Karpas-422 (cell line): ENCODE results near the gene UQCR11. TPM values are rescaled to one million over a fixed set of nuclear protein-coding genes. Genes with fewer than 3 reads are reported as not detected.

ENCODE experiments used
- DNase-seq: peaks from one replicate; pipeline ENCODE4 v3.0.0-alpha.2; 2015
- H2AFZ ChIP-seq: fragments of 200-600 bp; sonication (generic); 2 replicates; pipeline ENCODE4 v1.6.1; 2014; ENCODE audit warnings: antibody characterized with exemption, low read length, mixed read lengths
- H3K27ac ChIP-seq: fragments of 200-600 bp; sonication (generic); 2 replicates; pipeline ENCODE4 v1.5.1; 2014; ENCODE audit warnings: mild to moderate bottlenecking, low read length, moderate library complexity
- H3K27me3 ChIP-seq: fragments of 200-600 bp; sonication (generic); 2 replicates; pipeline ENCODE4 v1.6.1; 2014; ENCODE audit warnings: low read length, mixed read lengths
- H3K36me3 ChIP-seq: fragments of 200-600 bp; sonication (generic); 2 replicates; pipeline ENCODE4 v1.6.1; 2014; ENCODE audit warnings: low read length, mixed read lengths; ENCODE audit not compliant: insufficient read depth
- H3K4me1 ChIP-seq: fragments of 200-600 bp; sonication (generic); 2 replicates; pipeline ENCODE4 v1.6.1; 2014; ENCODE audit warnings: mild to moderate bottlenecking, low read length, mixed read lengths
- H3K4me2 ChIP-seq: fragments of 200-600 bp; sonication (generic); 2 replicates; pipeline ENCODE4 v1.6.1; 2014; ENCODE audit warnings: low read length, low read depth, mild to moderate bottlenecking; ENCODE audit not compliant: poor library complexity, severe bottlenecking
- H3K4me3 ChIP-seq: fragments of 200-600 bp; sonication (generic); 2 replicates; pipeline ENCODE4 v1.5.1; 2014; ENCODE audit warnings: mild to moderate bottlenecking, antibody characterized with exemption, low read length, mixed read lengths
- H3K79me2 ChIP-seq: fragments of 200-600 bp; sonication (generic); 2 replicates; pipeline ENCODE4 v1.6.1; 2014; ENCODE audit warnings: mild to moderate bottlenecking, low read length, mixed read lengths
- H3K9ac ChIP-seq: fragments of 200-600 bp; sonication (generic); 2 replicates; pipeline ENCODE4 v1.6.0; 2014; ENCODE audit warnings: low read length
- H3K9me2 ChIP-seq: fragments of 200-600 bp; sonication (generic), shearing (Covaris generic); replicated peaks from 2 replicates; pipeline ENCODE4 v1.6.0; 2014; ENCODE audit warnings: mild to moderate bottlenecking, low read length, moderate library complexity; ENCODE audit not compliant: insufficient read depth
- H3K9me3 ChIP-seq: fragments of 300-700, 200-600 bp; sonication (generic); 2 replicates; pipeline ENCODE4 v1.6.1; 2014; ENCODE audit warnings: low read length, mixed read lengths
- H4K20me1 ChIP-seq: fragments of 200-600 bp; sonication (generic); 2 replicates; pipeline ENCODE4 v1.6.1; 2014; ENCODE audit warnings: mild to moderate bottlenecking, antibody characterized with exemption, low read length, low read depth; ENCODE audit not compliant: insufficient read depth
- total RNA-seq: library from RNA; depleted of rRNA; stranded (reverse); fragments of >200 nt; shearing (Covaris generic); gene quantifications from 2 replicates; pipeline ENCODE4 v1.2.3, GENCODE V29; 2014; ENCODE audit warnings: low replicate concordance

UQCR11 gene
- total RNA-seq, 1 experiment from 2014 or later, result 106 TPM

DNA sequence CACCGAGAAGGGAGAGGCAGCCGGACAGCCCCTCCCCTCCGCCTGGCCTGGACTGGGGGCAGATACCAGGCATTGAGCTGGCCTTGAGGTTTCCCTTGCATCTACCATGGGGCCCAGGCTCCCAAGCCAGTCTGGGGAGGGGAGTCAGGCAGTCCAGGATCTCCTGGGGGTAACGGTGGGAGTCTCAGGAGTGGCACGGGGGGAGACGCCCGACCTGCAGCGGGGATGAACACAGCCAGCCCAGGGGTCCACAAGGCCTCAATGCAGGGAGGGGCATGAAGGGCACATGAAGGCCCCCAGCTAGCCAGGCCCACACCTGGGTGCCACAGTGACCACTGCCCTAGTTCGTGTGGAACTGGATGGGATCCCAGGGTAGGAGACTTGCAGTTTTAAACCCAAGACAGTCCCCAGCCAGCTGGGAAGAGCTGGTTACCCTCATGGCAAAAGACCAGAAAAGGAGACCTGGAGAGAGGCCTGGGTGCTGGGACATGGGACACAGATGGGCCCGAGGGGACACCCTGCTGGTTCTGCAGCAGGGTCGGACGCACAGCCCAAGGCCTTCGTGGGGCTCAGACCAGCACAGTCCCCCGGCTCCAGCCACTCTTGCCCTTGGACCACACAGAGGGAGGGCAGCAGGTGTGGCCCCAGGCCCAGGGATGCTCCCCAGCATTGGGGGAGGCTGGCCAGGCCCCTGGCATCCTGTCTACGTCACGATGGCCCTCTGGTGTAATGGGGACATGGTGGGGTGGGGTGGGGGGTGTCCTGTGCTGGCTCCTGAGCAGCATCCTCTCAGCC lies 4.6 kb upstream of the UQCR11 start:
- DNase-seq, result no peak
- H3K79me2 ChIP-seq, result peaks cover 4% of the 10 kb centered on the region
- peaks cover 14% of the 10 kb centered on the region for H3K4me1 ChIP-seq
- H3K4me3 ChIP-seq, result no peak overlapping the region
- H3K9me2 ChIP-seq, result no peaks in the 10 kb centered on the region
- H3K36me3 ChIP-seq, result peaks cover 10% of the 10 kb centered on the region; the same call in 1 of the 2 replicates
- no peak overlapping the region for H3K9ac ChIP-seq
- no peaks in the 10 kb centered on the region for H3K9me3 ChIP-seq
- H3K27me3 ChIP-seq, result no peaks in the 10 kb centered on the region
- H2AFZ ChIP-seq, result no peak overlapping the region
- no peaks in the 10 kb centered on the region; the same call in 1 of the 2 replicates for H4K20me1 ChIP-seq
- no peak overlapping the region for H3K4me2 ChIP-seq
- no peak overlapping the region for H3K27ac ChIP-seq

DNA sequence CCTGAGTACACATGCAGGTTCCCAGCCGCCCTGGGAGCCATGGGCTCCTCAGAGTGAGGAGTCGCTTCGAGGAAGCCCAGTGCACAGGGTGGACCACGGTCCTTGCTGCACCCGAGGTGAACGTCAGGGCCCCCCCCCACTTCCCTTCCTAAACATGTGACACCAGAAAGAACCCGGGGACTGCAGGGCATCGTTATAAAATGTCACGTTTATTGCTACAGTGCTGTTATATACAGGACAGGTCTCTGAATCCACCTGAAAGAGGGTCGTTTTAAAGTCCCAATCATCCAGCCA lies 3.8 kb upstream of the UQCR11 start:
- H4K20me1 ChIP-seq, result peaks cover under 1% of the 10 kb centered on the region; the same call in 1 of the 2 replicates
- H3K79me2 ChIP-seq, result peaks cover 12% of the 10 kb centered on the region
- 0 out of 2 replicates have a peak, but pooled peaks cover 6% of the 10 kb centered on the region for H3K36me3 ChIP-seq
- H3K27me3 ChIP-seq, result no peaks in the 10 kb centered on the region
- no peak overlapping the region for H3K4me3 ChIP-seq
- DNase-seq, result peak; percentile 49
- no peaks in the 10 kb centered on the region for H3K9me2 ChIP-seq
- peaks cover 17% of the 10 kb centered on the region for H3K4me1 ChIP-seq
- no peak overlapping the region for H2AFZ ChIP-seq
- no peak overlapping the region for H3K4me2 ChIP-seq
- H3K9ac ChIP-seq, result no peak overlapping the region
- H3K9me3 ChIP-seq, result no peaks in the 10 kb centered on the region
- H3K27ac ChIP-seq, result no peak overlapping the region

DNA sequence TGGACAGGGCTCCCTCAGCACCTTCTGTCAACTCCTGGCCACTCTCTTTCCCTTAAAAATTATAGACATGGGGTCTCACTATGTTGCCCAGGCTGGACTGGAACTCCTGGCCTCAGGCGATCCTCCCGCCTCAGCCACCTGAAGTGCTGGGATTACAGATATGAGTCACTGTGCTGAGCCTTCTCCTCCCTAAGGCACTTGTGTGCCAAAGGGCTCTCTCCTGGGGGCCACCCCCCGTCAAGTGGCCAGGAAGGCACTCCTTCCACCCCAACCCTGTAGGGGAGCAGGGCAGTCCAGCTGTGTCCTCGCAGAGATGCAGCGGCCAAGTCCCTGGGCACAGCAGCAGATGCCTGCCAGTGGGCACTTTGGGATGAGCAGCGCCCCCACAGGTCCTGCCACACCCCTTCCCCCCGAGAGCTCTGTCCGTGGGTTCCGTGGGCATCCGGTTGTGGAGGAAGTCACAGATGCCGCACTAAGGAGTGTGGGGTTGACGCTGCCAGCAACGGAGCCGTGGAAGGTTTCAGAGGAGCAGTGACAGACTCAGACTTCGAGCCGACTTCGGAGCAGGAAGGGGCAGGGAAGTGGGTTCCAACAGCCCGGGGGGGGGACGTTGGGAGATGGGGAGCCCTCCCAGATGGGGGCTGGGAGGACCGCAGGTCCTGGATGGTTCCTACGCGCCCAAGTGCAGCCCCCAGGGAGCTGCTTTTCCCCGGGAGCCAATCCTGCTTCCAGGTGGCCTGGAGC lies 3.3 kb upstream of the UQCR11 start:
- no peak overlapping the region for H2AFZ ChIP-seq
- no peak for DNase-seq
- H3K4me2 ChIP-seq, result no peak overlapping the region
- H3K4me3 ChIP-seq, result no peak overlapping the region
- no peaks in the 10 kb centered on the region for H3K27me3 ChIP-seq
- peaks cover 8% of the 10 kb centered on the region; the same call in 1 of the 2 replicates for H3K36me3 ChIP-seq
- peaks cover 5% of the 10 kb centered on the region; the same call in 1 of the 2 replicates for H4K20me1 ChIP-seq
- no peaks in the 10 kb centered on the region for H3K9me3 ChIP-seq
- no peaks in the 10 kb centered on the region for H3K9me2 ChIP-seq
- peaks cover 22% of the 10 kb centered on the region for H3K4me1 ChIP-seq
- H3K79me2 ChIP-seq, result peaks cover 17% of the 10 kb centered on the region
- H3K27ac ChIP-seq, result no peak overlapping the region
- H3K9ac ChIP-seq, result no peak overlapping the region

DNA sequence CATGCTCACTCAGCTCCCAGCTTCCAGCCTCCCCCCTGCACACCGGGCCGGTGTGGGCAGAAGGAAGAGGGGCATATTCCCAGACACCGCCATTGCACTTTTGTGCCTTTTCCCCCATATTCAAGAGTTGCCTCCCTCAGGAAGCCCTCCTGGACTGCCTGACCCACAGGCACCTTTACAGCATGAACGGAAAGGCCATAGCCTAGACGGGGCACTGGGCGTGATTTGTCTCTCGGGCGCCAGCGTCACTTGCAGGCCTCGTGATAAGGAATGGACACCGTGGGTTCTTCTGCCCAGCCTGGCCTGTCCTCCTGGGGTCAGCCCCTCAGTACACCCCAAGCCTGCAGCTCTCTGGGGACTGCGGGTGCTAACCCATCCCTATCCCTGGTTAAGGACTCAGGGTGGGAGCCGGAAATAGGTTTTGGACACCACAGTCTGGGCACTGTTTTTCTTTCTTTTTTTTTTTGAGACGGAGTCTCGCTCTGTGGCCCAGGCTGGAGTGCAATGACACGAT lies 933 bp upstream of the UQCR11 start:
- Histone ChIP-seq H3K4me1 (peaks cover 23% of the 10 kb centered on the region), H3K79me2 (peaks cover 38% of the 10 kb centered on the region)
- no peak for DNase-seq

DNA sequence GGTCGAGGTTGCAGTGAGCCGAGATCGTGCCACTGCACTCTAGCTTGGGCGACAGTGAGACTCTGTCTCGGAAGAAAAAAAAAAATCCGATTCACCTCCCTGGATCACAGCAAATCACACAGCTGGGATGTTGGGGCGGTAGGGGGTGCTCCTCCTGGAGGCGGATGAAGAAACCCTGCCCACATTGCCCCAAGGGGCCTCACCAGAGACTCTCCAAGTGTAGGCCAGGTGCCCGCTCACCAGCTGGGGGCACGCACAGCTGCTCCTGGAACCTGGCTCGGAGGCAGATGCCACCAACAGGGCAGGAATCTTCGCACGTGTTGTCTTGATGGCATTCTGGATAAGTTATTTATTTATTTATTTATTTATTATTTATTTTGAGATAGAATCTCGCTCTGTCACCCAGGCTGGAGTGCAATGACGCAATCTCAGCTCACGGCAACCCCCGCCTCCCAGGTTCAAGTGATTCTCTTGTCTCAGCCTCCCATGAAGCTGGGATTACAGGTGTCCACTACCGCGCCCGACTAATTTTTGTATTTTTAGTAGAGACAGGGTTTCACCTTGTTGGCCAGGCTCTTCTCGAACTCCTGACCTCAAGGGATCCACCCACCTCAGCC lies 3.1 kb downstream of the UQCR11 start:
- peaks cover 46% of the 10 kb centered on the region for H3K79me2 ChIP-seq

More for the DNA sequence above, 933 bp upstream of the UQCR11 start:
- H4K20me1 ChIP-seq, result 0 out of 2 replicates have a peak, but pooled peaks cover 10% of the 10 kb centered on the region
- peak overlapping the region; percentile 72 for H3K9ac ChIP-seq
- H3K9me3 ChIP-seq, result no peaks in the 10 kb centered on the region
- peak overlapping the region; percentile 98 for H3K4me3 ChIP-seq
- peak overlapping the region; percentile 82 for H3K27ac ChIP-seq
- H3K27me3 ChIP-seq, result no peaks in the 10 kb centered on the region
- H3K9me2 ChIP-seq, result no peaks in the 10 kb centered on the region
- H3K36me3 ChIP-seq, result peaks cover 11% of the 10 kb centered on the region; the same call in 1 of the 2 replicates
- H3K4me2 ChIP-seq, result peak overlapping the region; percentile 82
- H2AFZ ChIP-seq, result peak overlapping the region; percentile 85; the same call in 1 of the 2 replicates

DNA sequence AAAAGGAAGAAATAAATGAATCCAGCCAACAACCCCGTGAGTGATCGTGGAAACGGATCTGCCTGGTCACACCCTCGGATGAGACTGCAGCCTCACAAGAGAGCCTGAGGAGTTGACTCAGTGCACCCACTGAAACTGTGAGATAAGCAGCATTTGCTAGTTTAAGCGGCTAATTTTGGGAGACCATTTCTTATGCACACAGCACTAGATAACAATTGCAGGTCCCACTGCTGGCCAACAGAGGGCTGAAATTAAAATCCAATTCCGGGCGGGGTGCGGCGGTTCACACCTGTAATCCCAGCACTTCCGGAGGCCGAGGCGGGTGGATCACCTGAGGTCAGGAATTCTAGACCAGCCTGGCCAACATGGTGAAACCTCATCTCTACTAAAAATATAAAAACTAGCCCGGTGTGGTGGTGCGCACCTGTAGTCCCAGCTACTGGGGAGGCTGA lies 3.6 kb downstream of the UQCR11 start:
- H3K4me2 ChIP-seq, result no peak overlapping the region

More for the DNA sequence above, 3.1 kb downstream of the UQCR11 start:
- no peak overlapping the region for H3K4me3 ChIP-seq
- DNase-seq, result no peak
- H3K9me3 ChIP-seq, result no peaks in the 10 kb centered on the region
- H3K36me3 ChIP-seq, result peaks cover 13% of the 10 kb centered on the region; the same call in 1 of the 2 replicates
- H3K9me2 ChIP-seq, result no peaks in the 10 kb centered on the region
- no peaks in the 10 kb centered on the region for H3K27me3 ChIP-seq
- H3K27ac ChIP-seq, result no peak overlapping the region
- no peak overlapping the region for H3K4me2 ChIP-seq
- H3K9ac ChIP-seq, result no peak overlapping the region
- H2AFZ ChIP-seq, result no peak overlapping the region
- H4K20me1 ChIP-seq, result peaks cover 18% of the 10 kb centered on the region; the same call in 1 of the 2 replicates
- peaks cover 23% of the 10 kb centered on the region for H3K4me1 ChIP-seq

DNA sequence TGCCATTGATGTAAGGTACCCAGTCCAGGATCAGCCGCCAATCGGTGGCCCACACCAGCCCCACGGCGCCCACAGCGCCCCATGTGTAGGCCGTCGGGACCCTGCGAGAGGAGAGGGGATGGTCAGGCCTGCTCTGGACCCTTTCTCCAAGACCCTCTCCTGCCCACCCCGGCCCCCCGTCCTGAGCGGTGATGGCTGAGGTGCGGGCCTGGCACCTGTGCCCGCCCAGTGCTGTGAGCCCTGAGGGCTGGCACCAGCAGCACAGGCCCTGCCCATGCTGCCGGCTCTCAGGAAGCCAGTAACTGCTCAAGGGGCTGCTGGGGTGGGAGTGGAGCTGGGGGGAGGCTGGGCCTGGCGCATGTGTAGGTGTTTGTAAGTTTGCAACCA lies 5.8 kb downstream of the UQCR11 start:
- H3K36me3 ChIP-seq, result peaks cover 15% of the 10 kb centered on the region; the same call in 1 of the 2 replicates
- H3K9me3 ChIP-seq, result no peaks in the 10 kb centered on the region
- no peak overlapping the region for H2AFZ ChIP-seq
- no peak overlapping the region for H3K4me3 ChIP-seq
- no peaks in the 10 kb centered on the region for H3K27me3 ChIP-seq
- no peaks in the 10 kb centered on the region for H3K9me2 ChIP-seq
- peaks cover 20% of the 10 kb centered on the region; the same call in 1 of the 2 replicates for H4K20me1 ChIP-seq
- H3K4me1 ChIP-seq, result peaks cover 9% of the 10 kb centered on the region
- H3K4me2 ChIP-seq, result no peak overlapping the region
- peaks cover 38% of the 10 kb centered on the region for H3K79me2 ChIP-seq
- no peak overlapping the region for H3K27ac ChIP-seq
- no peak overlapping the region for H3K9ac ChIP-seq
- DNase-seq, result no peak

More for the DNA sequence above, 3.6 kb downstream of the UQCR11 start:
- H3K79me2 ChIP-seq, result peaks cover 46% of the 10 kb centered on the region
- H3K9me3 ChIP-seq, result no peaks in the 10 kb centered on the region
- no peaks in the 10 kb centered on the region for H3K9me2 ChIP-seq
- peaks cover 20% of the 10 kb centered on the region for H3K4me1 ChIP-seq
- no peak overlapping the region for H3K9ac ChIP-seq
- H3K4me3 ChIP-seq, result no peak overlapping the region
- H3K27ac ChIP-seq, result no peak overlapping the region
- H3K27me3 ChIP-seq, result no peaks in the 10 kb centered on the region
- no peak overlapping the region for H2AFZ ChIP-seq
- H3K36me3 ChIP-seq, result peaks cover 15% of the 10 kb centered on the region; the same call in 1 of the 2 replicates
- DNase-seq, result no peak
- peaks cover 20% of the 10 kb centered on the region; the same call in 1 of the 2 replicates for H4K20me1 ChIP-seq
